ACC112 (cell line): ENCODE measurements around the gene ADSL.

ENCODE experiments used
- H2AFZ ChIP-seq: fragments of 200-600 bp; sonication (generic); one replicate; pipeline ENCODE4 v1.6.0; 2017; ENCODE audit warnings: antibody characterized with exemption, low read length; ENCODE audit not compliant: unreplicated experiment
- H3K27ac ChIP-seq: fragments of 200-600 bp; sonication (generic); 2 replicates; pipeline ENCODE4 v1.5.1; 2014; ENCODE audit warnings: low read depth, mild to moderate bottlenecking, antibody characterized with exemption, low read length, moderate library complexity
- H3K27me3 ChIP-seq: fragments of 200-600 bp; sonication (generic); 2 replicates; pipeline ENCODE4 v1.6.1; 2014; ENCODE audit warnings: mild to moderate bottlenecking, antibody characterized with exemption, low read length, moderate library complexity, mixed read lengths; ENCODE audit not compliant: insufficient read depth
- H3K36me3 ChIP-seq: fragments of 200-600 bp; sonication (generic); 2 replicates; pipeline ENCODE4 v1.6.1; 2016; ENCODE audit warnings: mild to moderate bottlenecking, antibody characterized with exemption, low read length, moderate library complexity, mixed read lengths; ENCODE audit not compliant: insufficient read depth
- H3K4me1 ChIP-seq: fragments of 200-600 bp; sonication (generic); one replicate; pipeline ENCODE4 v1.6.1; 2016; ENCODE audit warnings: low read length, mixed read lengths; ENCODE audit not compliant: insufficient read depth, unreplicated experiment, control insufficient read depth
- H3K4me3 ChIP-seq: fragments of 200-600 bp; sonication (generic); 2 replicates; pipeline ENCODE4 v1.5.1; 2014; ENCODE audit warnings: mild to moderate bottlenecking, low read depth, low read length
- H3K79me2 ChIP-seq: fragments of 200-600 bp; sonication (generic); one replicate; pipeline ENCODE4 v1.6.0; 2016; ENCODE audit warnings: low read length; ENCODE audit not compliant: control insufficient read depth, unreplicated experiment, insufficient read depth

Gene ADSL

DNA sequence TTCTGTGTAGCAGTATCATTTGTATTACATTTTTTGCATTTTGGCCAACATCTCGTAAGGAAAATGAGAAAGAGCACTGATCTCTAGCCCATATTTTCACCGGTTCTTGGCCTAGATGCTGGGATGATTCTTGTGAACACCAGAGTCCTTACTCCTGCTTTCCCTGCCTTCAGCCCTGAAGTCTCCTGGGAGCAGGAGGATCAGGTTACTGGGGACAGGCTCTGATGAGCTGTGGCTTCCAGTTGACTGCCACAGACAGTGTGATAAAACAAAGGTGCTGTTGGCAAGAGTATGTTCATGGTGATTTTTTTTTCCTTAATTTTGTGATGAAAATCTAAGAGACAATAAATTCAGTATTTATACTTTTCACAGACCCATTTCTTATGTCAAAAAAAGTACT, 34.2 kb upstream of the ADSL start:
- no peaks in the 10 kb centered on the region for H3K27me3 ChIP-seq
- H3K79me2 ChIP-seq, result no peaks in the 10 kb centered on the region
- peaks cover 14% of the 10 kb centered on the region; the same call in 1 of the 2 replicates for H3K36me3 ChIP-seq
- no peak overlapping the region for H2AFZ ChIP-seq
- no peak overlapping the region for H3K27ac ChIP-seq
- H3K4me3 ChIP-seq, result no peak overlapping the region
- H3K4me1 ChIP-seq, result peaks cover 21% of the 10 kb centered on the region

GRCh38 chr22:40313007-40313406, 33.3 kb upstream of the ADSL start:
- H3K4me1 ChIP-seq, result peaks cover 21% of the 10 kb centered on the region
- no peaks in the 10 kb centered on the region for H3K79me2 ChIP-seq
- no peak overlapping the region for H3K4me3 ChIP-seq
- peaks cover 14% of the 10 kb centered on the region; the same call in 1 of the 2 replicates for H3K36me3 ChIP-seq
- no peak overlapping the region for H3K27ac ChIP-seq
- H2AFZ ChIP-seq, result no peak overlapping the region
- H3K27me3 ChIP-seq, result no peaks in the 10 kb centered on the region

- no peak overlapping the region for H3K27ac ChIP-seq
- H3K27me3 ChIP-seq, result no peaks in the 10 kb centered on the region
- H3K4me1 ChIP-seq, result peaks cover 20% of the 10 kb centered on the region
- H3K36me3 ChIP-seq, result peaks cover 14% of the 10 kb centered on the region; the same call in 1 of the 2 replicates
- H3K4me3 ChIP-seq, result no peak overlapping the region
- H2AFZ ChIP-seq, result no peak overlapping the region
- no peaks in the 10 kb centered on the region for H3K79me2 ChIP-seq
These were observed 32.3 kb upstream of the ADSL start for GRCh38 chr22:40314041-40314440.

DNA sequence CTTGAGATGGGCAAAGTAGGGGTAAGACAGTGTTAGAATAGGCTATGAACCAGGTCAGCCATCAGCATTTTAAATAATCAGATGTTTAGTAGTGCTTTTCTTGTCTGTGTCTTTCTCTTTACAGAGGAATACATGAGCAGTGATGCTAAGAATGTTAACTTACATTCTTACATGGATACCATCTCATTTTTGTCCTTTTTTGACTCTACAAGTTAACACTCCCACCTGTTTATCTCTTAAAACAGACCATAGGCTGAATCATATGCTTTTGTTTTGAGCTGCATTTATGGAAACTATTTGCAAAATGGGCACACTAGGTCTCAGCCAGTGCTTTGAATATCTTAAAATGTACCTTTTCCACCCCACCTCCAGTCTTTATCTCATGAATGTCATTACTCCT, 25.6 kb upstream of the ADSL start:
- Histone ChIP-seq H2AFZ (no peak overlapping the region), H3K79me2 (no peaks in the 10 kb centered on the region), H3K27me3 (no peaks in the 10 kb centered on the region), H3K27ac (no peak overlapping the region), H3K4me3 (no peak overlapping the region), H3K36me3 (0 out of 2 replicates have a peak, but pooled peaks cover 5% of the 10 kb centered on the region), H3K4me1 (no peaks in the 10 kb centered on the region)

DNA sequence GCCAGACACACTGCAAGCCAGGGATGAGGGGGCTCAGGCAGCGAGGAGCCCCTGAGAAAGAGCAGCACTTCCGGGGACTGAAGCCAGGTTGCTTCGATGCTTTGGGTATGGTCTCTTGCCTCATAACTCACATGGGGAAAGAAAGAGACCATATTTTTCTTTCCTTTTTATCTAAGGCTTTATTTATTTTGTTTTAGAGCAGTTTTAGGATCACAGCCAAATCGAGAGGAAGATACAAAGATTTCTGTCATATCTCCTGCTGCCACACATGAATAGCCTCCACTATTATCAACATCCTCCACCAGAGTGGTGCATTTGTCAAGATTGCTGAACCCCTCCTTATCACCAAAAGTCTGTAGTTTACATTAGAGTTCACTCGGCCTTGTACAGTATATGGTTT, 24.3 kb upstream of the ADSL start:
- no peaks in the 10 kb centered on the region for H3K27me3 ChIP-seq
- no peaks in the 10 kb centered on the region for H3K79me2 ChIP-seq
- H2AFZ ChIP-seq, result no peak overlapping the region
- H3K4me3 ChIP-seq, result no peak overlapping the region
- no peak overlapping the region for H3K27ac ChIP-seq
- H3K4me1 ChIP-seq, result peaks cover 3% of the 10 kb centered on the region
- H3K36me3 ChIP-seq, result 0 out of 2 replicates have a peak, but pooled peaks cover 5% of the 10 kb centered on the region

- 0 out of 2 replicates have a peak, but pooled peaks cover 5% of the 10 kb centered on the region for H3K36me3 ChIP-seq
These were observed 23.4 kb upstream of the ADSL start for GRCh38 chr22:40322818-40323447.

GRCh38 chr22:40323681-40324171, 22.6 kb upstream of the ADSL start:
- no peak overlapping the region for H3K4me3 ChIP-seq
- no peaks in the 10 kb centered on the region for H3K27me3 ChIP-seq
- H3K36me3 ChIP-seq, result 0 out of 2 replicates have a peak, but pooled peaks cover 5% of the 10 kb centered on the region
- no peaks in the 10 kb centered on the region for H3K79me2 ChIP-seq
- no peak overlapping the region for H3K27ac ChIP-seq
- no peak overlapping the region for H2AFZ ChIP-seq
- peaks cover 4% of the 10 kb centered on the region for H3K4me1 ChIP-seq

More at GRCh38 chr22:40322818-40323447, 23.4 kb upstream of the ADSL start:
- no peak overlapping the region for H3K4me3 ChIP-seq
- H3K4me1 ChIP-seq, result peaks cover 4% of the 10 kb centered on the region
- no peaks in the 10 kb centered on the region for H3K79me2 ChIP-seq
- no peak overlapping the region for H2AFZ ChIP-seq
- H3K27ac ChIP-seq, result no peak overlapping the region
- no peaks in the 10 kb centered on the region for H3K27me3 ChIP-seq

DNA sequence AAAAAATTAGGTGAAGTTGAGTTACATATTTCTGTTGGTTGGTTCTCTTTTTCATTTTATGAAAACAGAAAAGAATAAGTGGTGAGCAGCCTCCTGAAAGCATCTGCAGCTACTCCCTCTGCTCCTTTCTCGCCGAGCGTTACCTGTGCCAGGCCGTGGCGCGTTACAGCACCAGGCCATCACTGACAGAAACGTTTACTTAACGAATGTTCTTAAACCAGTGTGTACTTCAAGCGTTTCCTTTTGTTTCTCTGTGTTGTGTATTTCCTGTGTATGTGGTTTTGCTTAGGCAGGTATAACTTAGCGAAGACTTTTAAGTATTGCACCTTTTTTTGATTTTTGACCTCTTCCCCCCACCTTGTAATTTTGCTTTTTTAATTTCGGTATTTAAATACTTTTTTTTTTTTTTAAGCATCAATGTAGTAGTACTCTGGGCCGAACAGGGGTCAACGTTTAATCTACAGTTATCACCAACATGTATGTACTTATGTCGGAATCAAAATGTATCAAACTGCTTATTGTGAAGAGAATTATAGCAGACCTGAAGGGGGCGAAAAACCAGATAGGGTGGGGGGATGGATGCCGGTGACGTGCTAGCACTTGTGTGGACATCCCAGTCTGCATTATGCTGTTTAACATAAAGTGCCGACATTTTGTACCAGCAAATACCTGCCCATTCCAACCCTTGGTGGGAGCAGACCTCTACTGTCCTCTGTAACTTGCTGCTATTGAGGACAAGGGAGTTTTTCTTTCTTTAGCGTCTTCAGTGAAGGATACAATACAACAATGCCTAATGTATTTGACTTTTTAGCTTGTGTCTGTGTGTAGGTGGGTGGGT, 21.6 kb upstream of the ADSL start:
- Histone ChIP-seq H3K79me2 (no peaks in the 10 kb centered on the region), H3K4me1 (peaks cover 4% of the 10 kb centered on the region), H3K4me3 (no peak overlapping the region), H3K27me3 (no peaks in the 10 kb centered on the region), H3K36me3 (0 out of 2 replicates have a peak, but pooled peaks cover 5% of the 10 kb centered on the region), H2AFZ (no peak overlapping the region), H3K27ac (no peak overlapping the region)

DNA sequence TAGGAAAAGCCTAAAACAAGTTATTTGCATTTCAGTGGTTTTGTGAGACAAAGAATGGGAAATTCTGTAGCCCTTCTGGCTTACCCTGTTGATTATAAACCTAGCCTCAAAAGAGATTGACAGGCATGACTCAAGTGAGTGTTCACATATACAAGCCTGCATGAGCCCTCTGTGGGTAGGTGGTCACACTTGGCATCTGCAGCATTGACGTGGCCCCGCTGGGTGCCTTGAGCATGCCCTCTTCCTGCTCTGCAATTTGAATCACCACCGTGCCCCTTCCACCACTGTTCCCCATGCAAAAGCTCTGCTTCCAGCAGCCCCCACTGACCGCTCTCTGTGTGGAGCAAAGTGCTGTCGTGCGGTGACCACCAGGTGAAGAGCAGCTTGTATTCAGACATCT, 21.0 kb upstream of the ADSL start:
- no peak overlapping the region for H3K4me3 ChIP-seq
- peaks cover 4% of the 10 kb centered on the region for H3K4me1 ChIP-seq
- H3K27me3 ChIP-seq, result no peaks in the 10 kb centered on the region
- no peak overlapping the region for H3K27ac ChIP-seq
- no peaks in the 10 kb centered on the region for H3K79me2 ChIP-seq
- H2AFZ ChIP-seq, result no peak overlapping the region
- 0 out of 2 replicates have a peak, but pooled peaks cover 5% of the 10 kb centered on the region for H3K36me3 ChIP-seq

GRCh38 chr22:40326905-40327735, 19.2 kb upstream of the ADSL start:
- H3K79me2 ChIP-seq, result no peaks in the 10 kb centered on the region
- no peaks in the 10 kb centered on the region for H3K27me3 ChIP-seq
- H2AFZ ChIP-seq, result no peak overlapping the region
- no peaks in the 10 kb centered on the region for H3K36me3 ChIP-seq
- peaks cover 4% of the 10 kb centered on the region for H3K4me1 ChIP-seq
- no peak overlapping the region for H3K4me3 ChIP-seq
- H3K27ac ChIP-seq, result no peak overlapping the region
